Activated naive CD4-positive, alpha-beta T cell treated with anti-CD3 and anti-CD28 coated beads, Interleukin-2, amount 10 ng/mL, durations not matched to agents 7 days and 5 days (primary cell): ENCODE measurements around the gene PAF1.
"Not testable (repeated sequence)": the region's sequence is repeated elsewhere in the genome, so short reads cannot be mapped to it uniquely, and the experiment has no call there.

ENCODE experiments used
- CTCF ChIA-PET: fragments of 350-600 bp; sonication (Branson Sonifier 250); formaldehyde crosslinking; loops from one replicate; lab custom pipeline; 2021; ENCODE audit warnings: antibody characterized with exemption; lab: Charles Lee
- DNase-seq: peaks from one replicate; pipeline ENCODE4 v3.0.0-alpha.2; 2020
- H3K27ac Mint-ChIP-seq: one replicate; pipeline ENCODE4 v1.8.0; 2021; ENCODE audit warnings: mild to moderate bottlenecking, moderate library complexity, mixed read lengths
- H3K27me3 Mint-ChIP-seq: one replicate; pipeline ENCODE4 v1.8.0; 2021; ENCODE audit warnings: mild to moderate bottlenecking, mixed read lengths
- H3K36me3 Mint-ChIP-seq: one replicate; pipeline ENCODE4 v1.8.0; 2021; ENCODE audit warnings: mixed read lengths
- H3K4me1 Mint-ChIP-seq: one replicate; pipeline ENCODE4 v1.8.0; 2021; ENCODE audit warnings: mixed read lengths
- H3K4me3 Mint-ChIP-seq: one replicate; pipeline ENCODE4 v1.8.0; 2021; ENCODE audit warnings: mild to moderate bottlenecking, moderate library complexity, mixed read lengths
- H3K9me3 Mint-ChIP-seq: one replicate; pipeline ENCODE4 v1.8.0; 2021; ENCODE audit warnings: mixed read lengths

The PAF1 gene

DNA sequence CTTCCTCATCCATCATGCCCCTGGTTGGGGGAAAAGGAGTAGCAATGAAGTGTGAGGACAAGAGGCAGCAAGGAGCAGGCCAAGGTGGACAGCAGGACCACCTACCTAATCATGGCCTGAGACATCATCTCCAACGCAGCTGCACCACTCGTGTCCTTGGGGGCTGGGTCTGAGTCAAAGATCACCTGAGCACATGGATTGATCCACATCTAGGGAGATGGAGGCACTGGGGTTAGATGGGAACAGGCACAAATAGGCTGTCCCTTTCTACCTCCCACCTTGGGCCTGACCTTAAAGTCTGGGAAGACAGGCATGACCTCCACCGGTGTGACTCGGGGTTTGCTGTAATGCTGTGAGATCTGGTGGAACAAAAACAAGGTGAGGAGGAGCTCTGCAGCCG, 2.2 kb downstream of the PAF1 start:
- Mint-ChIP-seq H3K9me3 (no peaks in the 10 kb centered on the region), H3K4me1 (peaks cover 30% of the 10 kb centered on the region), H3K36me3 (peaks cover 56% of the 10 kb centered on the region), H3K27me3 (no peaks in the 10 kb centered on the region), H3K4me3 (no peak overlapping the region), H3K27ac (no peak overlapping the region)
- no peak for DNase-seq
- CTCF ChIA-PET = no interaction called here

- H3K4me3 Mint-ChIP-seq = no peak overlapping the region
- no peak overlapping the region for H3K27ac Mint-ChIP-seq
- peaks cover 57% of the 10 kb centered on the region for H3K36me3 Mint-ChIP-seq
- H3K27me3 Mint-ChIP-seq = no peaks in the 10 kb centered on the region
- CTCF ChIA-PET = no interaction called here
- H3K9me3 Mint-ChIP-seq = no peaks in the 10 kb centered on the region
- H3K4me1 Mint-ChIP-seq = peaks cover 15% of the 10 kb centered on the region
- no peak for DNase-seq
Observed at GRCh38 chr19:39386557-39386956, 4.3 kb downstream of the PAF1 start.

GRCh38 chr19:39385629-39386411, 5.1 kb downstream of the PAF1 start:
- Mint-ChIP-seq H3K4me3 (no peak overlapping the region), H3K36me3 (peaks cover 60% of the 10 kb centered on the region), H3K9me3 (no peaks in the 10 kb centered on the region), H3K27ac (peak overlapping the region; percentile 30), H3K27me3 (no peaks in the 10 kb centered on the region), H3K4me1 (peaks cover 10% of the 10 kb centered on the region)
- CTCF ChIA-PET = no interaction called here
- no peak for DNase-seq

DNA sequence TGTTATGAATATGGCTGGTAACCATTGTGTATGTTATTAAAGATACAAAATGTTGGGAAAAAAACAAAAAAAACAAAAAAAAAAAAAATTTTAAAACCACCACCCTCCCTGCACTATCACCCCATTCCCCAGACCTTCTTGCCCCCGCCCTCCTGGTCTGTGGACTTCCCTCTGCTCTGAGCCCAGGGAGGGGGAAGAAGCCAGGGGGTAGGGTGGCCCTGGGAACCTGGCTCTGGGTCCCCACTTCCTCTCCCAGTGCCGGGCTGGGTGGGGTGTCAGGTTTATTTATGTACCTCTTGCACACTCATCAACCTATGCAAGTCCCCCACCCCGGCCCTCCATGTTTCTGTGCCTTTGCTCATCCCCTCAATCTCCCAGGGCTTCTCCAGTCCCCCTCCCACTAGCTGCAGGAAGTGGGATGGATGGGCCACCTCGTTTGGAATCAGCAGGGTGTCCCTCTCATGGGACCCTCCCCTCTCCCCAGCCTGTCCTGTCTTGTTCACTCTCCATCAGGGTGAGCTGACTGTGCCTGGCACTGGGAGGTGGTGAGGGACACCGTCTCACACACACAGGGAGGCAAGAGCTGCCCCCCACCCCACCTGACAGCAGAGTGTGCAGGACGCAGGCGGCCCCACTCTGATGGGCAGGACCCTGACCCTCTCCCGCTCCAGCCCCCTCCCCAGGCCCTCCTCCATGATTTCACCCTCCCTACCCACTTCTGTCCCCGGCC, 5.9 kb downstream of the PAF1 start:
- Mint-ChIP-seq H3K36me3 (peaks cover 59% of the 10 kb centered on the region), H3K27ac (no peak overlapping the region), H3K4me3 (no peak overlapping the region), H3K9me3 (no peaks in the 10 kb centered on the region), H3K4me1 (peaks cover 6% of the 10 kb centered on the region), H3K27me3 (no peaks in the 10 kb centered on the region)
- DNase-seq = no peak
- CTCF ChIA-PET = no interaction called here

DNA sequence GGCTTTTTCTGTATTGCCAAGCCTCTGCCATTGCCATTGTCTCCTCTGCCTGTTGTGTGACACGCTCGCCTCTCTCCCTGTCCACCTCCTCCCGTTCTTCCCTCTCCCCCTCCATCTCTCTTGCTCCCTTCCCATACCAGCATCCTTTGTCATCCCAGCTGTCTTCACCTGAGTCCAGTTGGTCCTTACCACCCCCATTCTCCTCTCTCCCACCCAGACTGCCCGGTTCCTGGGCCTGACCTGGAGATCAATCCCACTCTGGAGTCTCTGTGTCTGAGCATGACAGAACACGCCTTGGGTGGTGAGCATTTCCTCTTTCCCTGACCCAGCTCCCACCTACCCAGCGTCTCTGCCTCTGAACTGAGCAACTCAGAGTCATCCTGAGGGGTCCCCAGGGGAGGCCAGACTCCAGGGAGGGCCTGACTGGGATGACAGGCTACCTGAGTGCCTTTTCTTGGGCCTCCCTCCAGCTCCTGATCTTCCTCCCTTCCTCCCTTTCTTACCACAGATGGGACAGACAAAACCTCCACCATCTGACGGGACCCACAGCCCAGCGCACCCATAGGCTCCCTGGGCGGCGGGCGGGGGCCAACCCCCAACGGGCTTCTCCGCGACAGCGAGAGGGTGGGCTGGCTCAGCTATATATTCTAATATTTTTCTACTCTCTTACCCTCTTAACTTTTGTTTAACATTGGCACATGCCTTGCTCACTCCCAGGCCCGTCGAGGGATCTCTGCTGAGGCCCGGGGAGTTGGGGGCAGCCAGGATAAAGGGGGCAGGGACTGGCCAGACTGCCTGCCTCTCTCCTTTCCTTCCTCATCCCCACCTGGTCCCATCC, 7.7 kb downstream of the PAF1 start:
- H3K4me3 Mint-ChIP-seq = no peak overlapping the region
- peaks cover 53% of the 10 kb centered on the region for H3K36me3 Mint-ChIP-seq
- DNase-seq = no peak
- no peaks in the 10 kb centered on the region for H3K4me1 Mint-ChIP-seq
- no peaks in the 10 kb centered on the region for H3K27me3 Mint-ChIP-seq
- H3K27ac Mint-ChIP-seq = peak overlapping the region; percentile 52
- no peaks in the 10 kb centered on the region for H3K9me3 Mint-ChIP-seq
- CTCF ChIA-PET = no interaction called here

GRCh38 chr19:39381910-39382611, 8.8 kb downstream of the PAF1 start:
- Mint-ChIP-seq H3K9me3 (no peaks in the 10 kb centered on the region), H3K4me3 (no peak overlapping the region), H3K4me1 (no peaks in the 10 kb centered on the region), H3K27ac (peak overlapping the region; percentile 82), H3K27me3 (no peaks in the 10 kb centered on the region), H3K36me3 (peaks cover 57% of the 10 kb centered on the region)
- DNase-seq = no peak
- CTCF ChIA-PET = no interaction called here

DNA sequence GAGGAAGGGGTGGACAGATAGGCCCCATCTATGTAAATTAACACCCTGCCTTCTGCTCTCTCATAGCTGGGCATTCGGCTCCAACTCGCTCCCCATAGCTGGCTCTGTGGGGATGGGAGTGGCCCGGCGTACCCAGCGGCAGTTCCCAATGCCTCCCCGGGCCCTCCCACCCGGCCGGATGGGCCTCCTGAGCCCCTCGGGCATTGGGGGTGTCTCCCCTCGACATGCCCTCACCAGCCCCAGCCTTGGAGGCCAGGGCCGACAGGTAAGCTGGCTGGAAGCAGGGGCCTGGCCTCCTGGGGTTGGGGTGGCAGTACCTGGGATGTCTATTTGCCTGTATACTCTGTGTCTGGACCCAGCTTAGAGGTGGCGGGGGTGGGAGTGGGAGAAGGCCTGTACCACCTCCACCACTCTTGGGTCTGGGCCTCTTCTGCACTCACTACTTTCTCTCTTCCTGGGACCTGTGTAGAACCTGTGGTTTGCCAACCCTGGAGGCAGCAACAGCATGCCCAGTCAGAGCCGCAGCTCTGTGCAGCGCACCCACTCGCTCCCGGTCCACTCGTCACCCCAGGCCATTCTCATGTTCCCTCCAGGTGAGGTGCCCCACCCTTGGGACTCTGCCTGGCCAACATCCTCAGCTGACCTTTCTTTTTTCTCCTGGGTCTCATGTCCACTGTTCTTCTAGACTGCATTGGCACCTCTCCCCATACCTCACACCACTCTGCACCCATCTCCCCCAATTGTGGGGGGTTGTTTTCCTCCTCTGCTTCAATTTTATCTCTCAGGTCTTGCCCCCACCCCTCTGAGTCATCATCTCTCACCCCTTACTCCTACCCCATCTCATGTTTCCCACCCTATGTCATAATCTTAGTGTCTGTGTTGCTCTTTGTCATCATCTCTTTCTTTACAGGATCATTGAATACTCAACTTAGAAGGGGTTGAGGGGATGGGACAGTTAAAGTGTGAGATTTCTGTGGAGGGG, 10.1 kb downstream of the PAF1 start:
- DNase-seq = no peak
- Mint-ChIP-seq H3K4me3 (no peak overlapping the region), H3K27me3 (no peaks in the 10 kb centered on the region), H3K4me1 (no peaks in the 10 kb centered on the region), H3K9me3 (no peaks in the 10 kb centered on the region), H3K36me3 (peaks cover 47% of the 10 kb centered on the region), H3K27ac (peak overlapping the region; percentile 11)
- CTCF ChIA-PET = no interaction called here

GRCh38 chr19:39379865-39380396, 11.0 kb downstream of the PAF1 start:
- Mint-ChIP-seq H3K4me3 (no peak overlapping the region), H3K27ac (no peak overlapping the region), H3K27me3 (no peaks in the 10 kb centered on the region), H3K4me1 (no peaks in the 10 kb centered on the region), H3K36me3 (peaks cover 40% of the 10 kb centered on the region), H3K9me3 (no peaks in the 10 kb centered on the region)
- CTCF ChIA-PET = no interaction called here
- no peak for DNase-seq

- H3K9me3 Mint-ChIP-seq, H3K4me3 Mint-ChIP-seq, DNase-seq, H3K27me3 Mint-ChIP-seq, H3K4me1 Mint-ChIP-seq, H3K27ac Mint-ChIP-seq, CTCF ChIA-PET: not testable (repeated sequence)
- H3K36me3 Mint-ChIP-seq = peaks cover 39% of the 10 kb centered on the region
Observed at GRCh38 chr19:39379366-39379765, 11.5 kb downstream of the PAF1 start.

GRCh38 chr19:39377373-39378362, 13.2 kb downstream of the PAF1 start:
- Mint-ChIP-seq H3K9me3 (no peaks in the 10 kb centered on the region), H3K4me3 (no peak overlapping the region), H3K36me3 (peaks cover 30% of the 10 kb centered on the region), H3K27me3 (no peaks in the 10 kb centered on the region), H3K27ac (peak overlapping the region; percentile 28), H3K4me1 (no peaks in the 10 kb centered on the region)
- CTCF ChIA-PET = interaction anchor here (0.6 kb wide), 1 partner anchor 50 kb away, joined by 3 read pairs; no protein-coding TSS in a partner anchor
- no peak for DNase-seq

- H3K9me3 Mint-ChIP-seq = no peaks in the 10 kb centered on the region
- no peak for DNase-seq
- peaks cover 26% of the 10 kb centered on the region for H3K36me3 Mint-ChIP-seq
- H3K27me3 Mint-ChIP-seq = no peaks in the 10 kb centered on the region
- CTCF ChIA-PET = no interaction called here
- no peak overlapping the region for H3K4me3 Mint-ChIP-seq
- H3K27ac Mint-ChIP-seq = no peak overlapping the region
- H3K4me1 Mint-ChIP-seq = no peaks in the 10 kb centered on the region
Observed at GRCh38 chr19:39375929-39376328, 15.0 kb downstream of the PAF1 start.

DNA sequence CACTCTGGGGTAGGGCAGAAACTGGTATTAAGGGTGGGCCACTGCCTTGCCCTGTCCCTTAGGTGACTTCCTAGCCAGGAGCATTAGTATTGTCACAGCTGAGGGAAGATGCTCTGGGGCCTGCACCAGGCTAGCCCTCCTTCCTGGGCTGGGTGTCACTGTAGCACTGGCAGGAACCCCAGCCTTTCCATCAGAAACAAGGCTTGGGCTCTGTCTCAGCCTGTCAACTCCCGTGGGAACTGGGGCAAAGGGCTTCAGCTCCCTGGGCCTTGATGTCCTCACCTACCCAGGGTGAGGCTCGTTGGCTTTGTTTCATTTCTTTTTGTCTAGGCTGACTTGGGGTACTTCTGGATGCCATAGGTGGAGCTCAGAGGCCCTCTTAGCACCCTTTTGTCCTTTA, 18.0 kb downstream of the PAF1 start:
- no peaks in the 10 kb centered on the region for H3K4me1 Mint-ChIP-seq
- CTCF ChIA-PET = no interaction called here
- no peak overlapping the region for H3K27ac Mint-ChIP-seq
- H3K27me3 Mint-ChIP-seq = no peaks in the 10 kb centered on the region
- no peaks in the 10 kb centered on the region for H3K9me3 Mint-ChIP-seq
- no peak for DNase-seq
- H3K36me3 Mint-ChIP-seq = peaks cover 32% of the 10 kb centered on the region
- H3K4me3 Mint-ChIP-seq = no peak overlapping the region
